Measurements from ENCODE around the gene NOXO1. TPM values are rescaled to one million over a fixed set of nuclear protein-coding genes. Genes with fewer than 3 reads are reported as not detected.
"Not testable (repeated sequence)": the region's sequence is repeated elsewhere in the genome, so short reads cannot be mapped to it uniquely, and the experiment has no call there.

Gene NOXO1
- total RNA-seq, 1 experiment from 2014 or later = not detected

DNA sequence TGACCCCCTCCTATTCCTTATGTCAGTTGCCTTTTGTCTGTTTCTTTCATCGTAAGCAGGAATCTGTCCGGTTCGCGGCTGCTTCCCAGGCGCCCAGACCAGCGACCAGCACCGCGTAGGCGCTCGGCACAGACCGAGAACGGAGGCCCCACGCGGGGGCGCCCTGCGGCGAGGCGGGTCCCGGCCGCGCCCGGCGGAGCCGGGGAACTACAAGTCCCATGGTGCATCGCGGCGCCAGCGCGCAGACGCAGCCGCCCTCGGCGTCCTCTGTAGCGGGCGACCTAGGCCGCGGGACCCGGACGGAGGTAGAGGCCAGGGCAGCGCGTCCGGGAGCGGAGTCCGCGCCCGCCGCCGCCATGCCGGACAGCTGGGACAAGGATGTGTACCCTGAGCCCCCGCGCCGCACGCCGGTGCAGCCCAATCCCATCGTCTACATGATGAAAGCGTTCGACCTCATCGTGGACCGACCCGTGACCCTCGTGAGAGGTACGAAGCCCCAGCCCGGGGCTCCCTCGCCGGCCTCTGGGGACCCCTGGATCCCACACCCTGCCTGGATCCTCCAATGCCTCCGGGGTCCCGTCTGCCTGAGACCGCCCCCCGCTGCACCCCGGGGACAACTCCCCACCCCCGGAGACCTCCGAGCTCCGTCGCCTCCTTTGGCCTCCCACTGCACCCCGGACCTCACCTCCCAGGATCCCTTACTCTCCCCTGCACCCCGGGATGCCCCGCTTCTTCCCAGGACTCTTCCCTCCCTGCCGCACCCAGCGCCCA, 21.8 kb downstream of the NOXO1 start, which contains the start of gene NDUFB10:
NDUFB10 (plus strand) TSS at position 270 of the 771 bp plus-strand sequence; CDS start at position 357, 87 bp downstream.
- H3K9me2 ChIP-seq (replicated peaks; ENCODE audit: insufficient read depth, low read length) = no peaks in the 10 kb centered on the region
- peaks cover 23% of the 10 kb centered on the region for H3K36me3 ChIP-seq (ENCODE audit: insufficient read depth, low read length)
- H4K20me1 ChIP-seq (ENCODE audit: insufficient read depth, low read depth, low read length) = peaks cover 19% of the 10 kb centered on the region
- peaks cover 30% of the 10 kb centered on the region for H3K79me2 ChIP-seq (ENCODE audit: low read length)
- DNase-seq = peak; percentile 96
- peak within 1 kb of the TSS; percentile 72; the same call in 1 of the 2 replicates for H2AFZ ChIP-seq (ENCODE audit: low read length)
- H3K9ac ChIP-seq (ENCODE audit: low read length) = peak within 1 kb of the TSS; percentile 91
- peak within 1 kb of the TSS; percentile 97 for H3K4me2 ChIP-seq (ENCODE audit: low read depth, low read length, poor library complexity, severe bottlenecking)
- peaks cover 40% of the 10 kb centered on the region for H3K4me1 ChIP-seq (ENCODE audit: low read length)
- peak within 1 kb of the TSS; percentile 94 for H3K27ac ChIP-seq (ENCODE audit: low read length)
- no peaks in the 10 kb centered on the region for H3K9me3 ChIP-seq (ENCODE audit: low read length)
- H3K4me3 ChIP-seq (ENCODE audit: low read length) = peak within 1 kb of the TSS; percentile 80
- no peaks in the 10 kb centered on the region for H3K27me3 ChIP-seq (ENCODE audit: low read length)

DNA sequence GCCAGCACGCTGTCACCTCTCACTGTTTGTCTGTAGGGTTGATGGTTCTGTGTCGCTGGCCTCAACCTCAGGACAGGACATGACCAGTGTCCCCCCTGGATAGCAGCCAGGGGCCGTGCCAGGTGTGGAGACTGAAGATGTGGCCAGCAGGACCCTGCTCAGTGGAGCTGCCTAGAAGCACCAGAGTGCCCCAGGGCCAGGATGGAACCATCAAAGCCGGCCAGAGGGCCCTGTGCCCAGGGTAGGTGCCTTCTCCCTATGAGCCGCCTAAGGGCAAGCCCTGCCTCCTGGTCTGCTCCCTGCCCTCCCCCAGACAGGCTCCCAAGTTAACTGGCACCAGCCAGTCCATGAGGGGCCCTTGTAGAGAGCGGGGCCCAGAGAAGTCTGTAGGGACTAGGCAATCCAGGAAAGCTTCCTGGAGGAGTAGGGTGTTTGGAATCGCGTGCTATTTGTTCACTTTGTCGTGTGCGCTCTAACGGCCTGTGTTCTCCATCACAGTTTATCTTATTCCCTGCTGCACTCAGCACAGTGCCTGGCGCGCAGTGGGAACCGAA, 22.5 kb downstream of the NOXO1 start:
- H3K9ac ChIP-seq (ENCODE audit: low read length) = peak overlapping the region; percentile 41
- H3K4me2 ChIP-seq (ENCODE audit: low read depth, low read length, poor library complexity, severe bottlenecking) = peak overlapping the region; percentile 23
- H3K9me3 ChIP-seq (ENCODE audit: low read length) = no peaks in the 10 kb centered on the region
- H3K27me3 ChIP-seq (ENCODE audit: low read length) = no peaks in the 10 kb centered on the region
- H3K27ac ChIP-seq (ENCODE audit: low read length) = no peak overlapping the region
- peaks cover 40% of the 10 kb centered on the region for H3K4me1 ChIP-seq (ENCODE audit: low read length)
- H4K20me1 ChIP-seq (ENCODE audit: insufficient read depth, low read depth, low read length) = peaks cover 12% of the 10 kb centered on the region
- no peak for DNase-seq
- no peaks in the 10 kb centered on the region for H3K9me2 ChIP-seq (replicated peaks; ENCODE audit: insufficient read depth, low read length)
- H3K36me3 ChIP-seq (ENCODE audit: insufficient read depth, low read length) = peaks cover 17% of the 10 kb centered on the region
- H3K4me3 ChIP-seq (ENCODE audit: low read length) = no peak overlapping the region; the same call in 1 of the 2 replicates
- H3K79me2 ChIP-seq (ENCODE audit: low read length) = peaks cover 23% of the 10 kb centered on the region
- peak overlapping the region; percentile 72; the same call in 1 of the 2 replicates for H2AFZ ChIP-seq (ENCODE audit: low read length)

DNA sequence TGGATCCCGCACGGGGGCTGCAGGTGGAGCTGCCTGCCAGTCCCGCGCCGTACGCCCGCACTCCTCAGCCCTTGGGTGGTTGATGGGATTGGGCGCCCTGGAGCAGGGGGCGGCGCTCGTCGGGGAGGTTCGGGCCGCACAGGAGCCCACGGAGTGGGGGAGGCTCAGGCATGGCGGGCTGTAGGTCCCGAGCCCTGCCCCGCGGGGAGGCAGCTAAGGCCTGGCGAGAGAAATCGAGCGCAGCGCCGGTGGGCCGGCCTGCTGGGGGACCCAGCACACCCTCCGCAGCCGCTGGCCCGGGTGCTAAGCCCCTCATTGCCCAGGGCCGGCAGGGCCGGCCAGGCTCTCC, 23.2 kb downstream of the NOXO1 start:
- peaks cover 16% of the 10 kb centered on the region for H3K79me2 ChIP-seq (ENCODE audit: low read length)
- not testable (repeated sequence) for H3K4me2 ChIP-seq (ENCODE audit: low read depth, low read length, poor library complexity, severe bottlenecking); H3K27ac ChIP-seq (ENCODE audit: low read length); H3K9me2 ChIP-seq (replicated peaks; ENCODE audit: insufficient read depth, low read length); H3K4me3 ChIP-seq (ENCODE audit: low read length); H3K27me3 ChIP-seq (ENCODE audit: low read length); H4K20me1 ChIP-seq (ENCODE audit: insufficient read depth, low read depth, low read length); H3K9ac ChIP-seq (ENCODE audit: low read length); DNase-seq; H3K9me3 ChIP-seq (ENCODE audit: low read length); H2AFZ ChIP-seq (ENCODE audit: low read length)
- H3K4me1 ChIP-seq (ENCODE audit: low read length) = peaks cover 33% of the 10 kb centered on the region
- H3K36me3 ChIP-seq (ENCODE audit: insufficient read depth, low read length) = peaks cover 11% of the 10 kb centered on the region

DNA sequence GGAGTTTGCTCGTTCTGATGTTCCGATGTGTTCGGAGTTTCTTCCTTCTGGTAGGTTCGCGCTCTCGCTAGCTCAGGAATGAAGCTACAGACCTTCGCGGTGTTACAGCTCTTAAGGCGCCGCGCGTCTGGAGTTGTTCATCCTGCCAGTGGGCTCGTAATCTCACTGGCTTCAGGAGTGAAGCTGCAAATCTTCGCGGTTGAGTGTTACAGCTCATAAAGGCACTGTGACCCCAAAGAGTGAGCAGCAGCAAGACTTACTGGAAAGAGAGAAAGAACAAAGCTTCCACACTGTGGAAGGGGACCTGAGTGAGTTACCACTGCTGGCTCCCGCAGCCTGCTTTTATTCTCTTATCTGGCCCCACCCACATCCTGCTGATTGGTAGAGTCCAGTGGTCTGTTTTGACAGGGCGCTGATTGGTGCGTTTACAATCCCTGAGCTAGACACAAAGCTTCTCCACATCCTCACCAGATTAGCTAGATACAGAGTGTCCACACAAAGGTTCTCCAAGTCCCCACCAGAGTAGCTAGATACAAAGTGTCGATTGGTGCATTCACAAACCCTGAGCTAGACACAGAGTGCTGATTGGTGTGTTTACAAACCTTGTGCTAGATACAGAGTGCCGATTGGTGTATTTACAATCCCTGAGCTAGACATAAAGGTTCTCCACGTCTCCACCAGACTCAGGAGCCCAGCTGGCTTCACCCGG, 23.7 kb downstream of the NOXO1 start:
- not testable (repeated sequence) for DNase-seq; H3K4me3 ChIP-seq (ENCODE audit: low read length); H3K27me3 ChIP-seq (ENCODE audit: low read length); H3K9me3 ChIP-seq (ENCODE audit: low read length); H3K36me3 ChIP-seq (ENCODE audit: insufficient read depth, low read length); H4K20me1 ChIP-seq (ENCODE audit: insufficient read depth, low read depth, low read length); H3K4me2 ChIP-seq (ENCODE audit: low read depth, low read length, poor library complexity, severe bottlenecking); H3K9ac ChIP-seq (ENCODE audit: low read length); H3K9me2 ChIP-seq (replicated peaks; ENCODE audit: insufficient read depth, low read length); H3K27ac ChIP-seq (ENCODE audit: low read length); H2AFZ ChIP-seq (ENCODE audit: low read length)
- Histone ChIP-seq H3K79me2 (ENCODE audit: low read length) (peaks cover 12% of the 10 kb centered on the region), H3K4me1 (ENCODE audit: low read length) (peaks cover 28% of the 10 kb centered on the region)

DNA sequence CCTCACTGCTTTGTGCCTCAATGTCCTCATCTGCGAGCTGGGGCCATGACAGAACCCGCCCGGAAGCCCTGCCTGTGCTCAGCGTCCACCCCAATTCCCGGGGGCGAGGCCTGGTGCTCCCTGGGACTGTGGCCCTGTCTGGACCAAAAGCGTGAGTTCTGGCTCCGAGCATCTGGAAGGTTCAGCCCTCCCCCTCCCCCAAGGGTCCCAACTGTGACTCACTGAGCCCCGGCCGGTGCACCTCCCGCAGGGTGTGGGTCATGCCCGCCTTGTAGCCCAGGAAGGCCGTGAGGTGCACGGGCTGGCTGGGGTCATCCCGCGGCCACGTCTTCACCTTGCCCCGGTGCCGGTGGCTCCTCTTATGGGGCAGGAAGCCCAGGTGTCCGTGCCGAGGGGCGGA, 27.5 kb downstream of the NOXO1 start:
- no peaks in the 10 kb centered on the region for H4K20me1 ChIP-seq (ENCODE audit: insufficient read depth, low read depth, low read length)
- no peak overlapping the region for H3K27ac ChIP-seq (ENCODE audit: low read length)
- DNase-seq = no peak
- H3K9ac ChIP-seq (ENCODE audit: low read length) = no peak overlapping the region
- no peaks in the 10 kb centered on the region for H3K9me3 ChIP-seq (ENCODE audit: low read length)
- no peak overlapping the region for H2AFZ ChIP-seq (ENCODE audit: low read length)
- no peaks in the 10 kb centered on the region for H3K79me2 ChIP-seq (ENCODE audit: low read length)
- no peaks in the 10 kb centered on the region for H3K9me2 ChIP-seq (replicated peaks; ENCODE audit: insufficient read depth, low read length)
- no peak overlapping the region for H3K4me3 ChIP-seq (ENCODE audit: low read length)
- no peak overlapping the region for H3K4me2 ChIP-seq (ENCODE audit: low read depth, low read length, poor library complexity, severe bottlenecking)
- H3K36me3 ChIP-seq (ENCODE audit: insufficient read depth, low read length) = no peaks in the 10 kb centered on the region
- no peaks in the 10 kb centered on the region; the same call in 1 of the 2 replicates for H3K4me1 ChIP-seq (ENCODE audit: low read length)
- H3K27me3 ChIP-seq (ENCODE audit: low read length) = no peaks in the 10 kb centered on the region

DNA sequence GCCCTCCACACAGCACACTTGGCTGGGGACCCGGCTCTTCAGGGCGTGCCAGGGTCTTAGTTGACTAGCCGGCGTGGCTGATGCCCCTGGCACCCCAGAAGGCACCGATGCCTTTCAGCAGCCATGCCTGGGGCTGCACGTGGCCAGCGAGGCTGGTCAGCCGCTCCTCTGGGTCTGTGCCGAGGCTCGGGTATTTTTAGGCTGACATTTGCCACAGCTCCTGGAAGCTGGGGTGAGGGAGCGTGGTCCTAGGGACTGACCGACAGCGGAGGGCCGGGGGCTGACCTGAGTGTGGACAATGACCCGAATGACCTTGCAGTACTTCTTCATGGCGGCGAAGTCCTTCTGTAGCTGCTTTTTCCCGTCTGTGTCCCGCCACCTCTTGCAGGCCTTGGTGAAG, 30.7 kb downstream of the NOXO1 start:
- H3K79me2 ChIP-seq (ENCODE audit: low read length) = no peaks in the 10 kb centered on the region
- H4K20me1 ChIP-seq (ENCODE audit: insufficient read depth, low read depth, low read length) = no peaks in the 10 kb centered on the region
- no peak overlapping the region for H3K4me3 ChIP-seq (ENCODE audit: low read length)
- H3K9me2 ChIP-seq (replicated peaks; ENCODE audit: insufficient read depth, low read length) = no peaks in the 10 kb centered on the region
- no peaks in the 10 kb centered on the region for H3K27me3 ChIP-seq (ENCODE audit: low read length)
- no peaks in the 10 kb centered on the region for H3K9me3 ChIP-seq (ENCODE audit: low read length)
- DNase-seq = no peak
- H3K36me3 ChIP-seq (ENCODE audit: insufficient read depth, low read length) = no peaks in the 10 kb centered on the region
- H2AFZ ChIP-seq (ENCODE audit: low read length) = no peak overlapping the region
- H3K9ac ChIP-seq (ENCODE audit: low read length) = no peak overlapping the region
- no peaks in the 10 kb centered on the region for H3K4me1 ChIP-seq (ENCODE audit: low read length)
- no peak overlapping the region for H3K4me2 ChIP-seq (ENCODE audit: low read depth, low read length, poor library complexity, severe bottlenecking)
- no peak overlapping the region for H3K27ac ChIP-seq (ENCODE audit: low read length)

DNA sequence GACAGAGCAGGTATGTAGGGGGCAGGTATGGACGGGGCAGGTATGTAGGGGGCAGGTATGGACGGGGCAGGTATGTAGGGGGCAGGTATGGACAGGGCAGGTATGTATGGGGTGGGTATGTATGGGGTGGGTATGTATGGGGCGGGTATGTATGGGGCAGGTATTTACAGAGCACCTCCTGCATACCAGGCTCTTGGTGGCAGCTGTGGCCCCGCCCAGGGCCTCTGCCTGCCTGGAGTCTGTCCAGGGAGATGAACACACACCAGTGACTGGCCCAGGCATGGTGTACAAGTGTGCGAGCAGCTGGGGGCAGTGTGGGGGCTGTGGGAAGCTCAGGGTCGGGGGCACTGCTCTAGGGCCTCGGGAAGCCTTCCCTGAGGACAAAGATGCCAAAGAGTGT, 31.2 kb downstream of the NOXO1 start:
- no peak for DNase-seq
- Histone ChIP-seq H3K9me2 (replicated peaks; ENCODE audit: insufficient read depth, low read length) (no peaks in the 10 kb centered on the region), H3K9me3 (ENCODE audit: low read length) (no peaks in the 10 kb centered on the region), H3K4me2 (ENCODE audit: low read depth, low read length, poor library complexity, severe bottlenecking) (no peak overlapping the region), H3K36me3 (ENCODE audit: insufficient read depth, low read length) (no peaks in the 10 kb centered on the region), H3K4me3 (ENCODE audit: low read length) (no peak overlapping the region), H3K79me2 (ENCODE audit: low read length) (no peaks in the 10 kb centered on the region), H3K27ac (ENCODE audit: low read length) (no peak overlapping the region), H3K27me3 (ENCODE audit: low read length) (no peaks in the 10 kb centered on the region), H3K4me1 (ENCODE audit: low read length) (no peaks in the 10 kb centered on the region), H4K20me1 (ENCODE audit: insufficient read depth, low read depth, low read length) (no peaks in the 10 kb centered on the region), H2AFZ (ENCODE audit: low read length) (no peak overlapping the region), H3K9ac (ENCODE audit: low read length) (no peak overlapping the region)

DNA sequence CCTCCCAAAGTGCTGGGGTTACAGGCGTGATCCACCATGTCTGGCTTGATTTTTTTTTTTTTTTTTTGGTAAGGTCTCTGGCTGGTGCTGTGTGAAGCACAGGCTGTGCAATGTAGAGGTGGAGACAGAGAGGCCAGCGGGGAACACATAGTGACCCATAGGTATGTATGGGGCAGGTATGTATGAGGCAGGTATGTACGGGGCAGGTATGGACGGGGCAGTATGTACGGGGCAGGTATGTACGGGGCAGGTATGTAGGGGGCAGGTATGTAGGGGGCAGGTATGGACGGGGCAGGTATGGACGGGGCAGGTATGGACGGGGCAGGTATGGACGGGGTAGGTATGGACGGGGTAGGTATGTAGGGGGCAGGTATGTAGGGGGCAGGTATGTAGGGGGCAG, 31.8 kb downstream of the NOXO1 start:
- no peak for DNase-seq
- no peak overlapping the region for H3K4me3 ChIP-seq (ENCODE audit: low read length)
- no peak overlapping the region for H2AFZ ChIP-seq (ENCODE audit: low read length)

More for the DNA sequence above, 31.8 kb downstream of the NOXO1 start:
- Histone ChIP-seq H3K79me2 (ENCODE audit: low read length) (no peaks in the 10 kb centered on the region), H3K9me2 (replicated peaks; ENCODE audit: insufficient read depth, low read length) (no peaks in the 10 kb centered on the region), H3K4me1 (ENCODE audit: low read length) (no peaks in the 10 kb centered on the region), H3K4me2 (ENCODE audit: low read depth, low read length, poor library complexity, severe bottlenecking) (no peak overlapping the region), H3K27me3 (ENCODE audit: low read length) (no peaks in the 10 kb centered on the region), H3K36me3 (ENCODE audit: insufficient read depth, low read length) (no peaks in the 10 kb centered on the region), H3K9me3 (ENCODE audit: low read length) (no peaks in the 10 kb centered on the region), H3K9ac (ENCODE audit: low read length) (no peak overlapping the region), H4K20me1 (ENCODE audit: insufficient read depth, low read depth, low read length) (no peaks in the 10 kb centered on the region), H3K27ac (ENCODE audit: low read length) (no peak overlapping the region)
